DND-41 (cell line): Measurements from ENCODE around the gene SSMEM1.
A peak's percentile ranks its signal among the peaks of the same experiment; 100 is the strongest.

Experiments
- ATAC-seq: fragments of 200-7000 bp; cut with Tn5 transposase; 3 replicates; pipeline ENCODE4 v1.9.1; 2021; ENCODE audit warnings: low read depth; ENCODE audit not compliant: insufficient read depth
- DNase-seq: peaks from one replicate; pipeline ENCODE4 v3.0.0-alpha.2; 2020
- H2AFZ ChIP-seq: 2 replicates; pipeline ENCODE4 v1.6.0; 2012; ENCODE audit warnings: low read depth, low read length
- H3K27ac ChIP-seq: 2 replicates; pipeline ENCODE4 v1.5.1; 2012; ENCODE audit warnings: low read length, inconsistent platforms
- H3K27me3 ChIP-seq: fragments of 200-600 bp; sonication (generic); 2 replicates; pipeline ENCODE4 v1.6.0; 2012; ENCODE audit warnings: low read length, mild to moderate bottlenecking, inconsistent platforms; ENCODE audit not compliant: insufficient read depth, poor library complexity
- H3K36me3 ChIP-seq: 2 replicates; pipeline ENCODE4 v1.5.1; 2012; ENCODE audit warnings: low read length, inconsistent platforms; ENCODE audit not compliant: insufficient read depth
- H3K4me1 ChIP-seq: 2 replicates; pipeline ENCODE4 v1.5.1; 2012; ENCODE audit warnings: mild to moderate bottlenecking, low read length; ENCODE audit not compliant: insufficient read depth
- H3K4me2 ChIP-seq: 2 replicates; pipeline ENCODE4 v1.6.0; 2012; ENCODE audit warnings: mild to moderate bottlenecking, moderate library complexity, low read length, inconsistent platforms; ENCODE audit not compliant: insufficient read depth
- H3K4me3 ChIP-seq, 2 experiments: fragments of 200-600 bp in 1 of 2; shearing (Covaris generic) in 1 of 2; 2 replicates each; pipeline ENCODE4 v1.5.1; 2012 to 2016; ENCODE audit warnings: inconsistent platforms in 2 of 2, low read length in 2 of 2, mild to moderate bottlenecking in 2 of 2, low read depth in 1 of 2, moderate library complexity in 1 of 2
- H3K79me2 ChIP-seq: 2 replicates; pipeline ENCODE4 v1.6.0; 2012; ENCODE audit warnings: low read length, inconsistent platforms; ENCODE audit not compliant: insufficient read depth
- H3K9ac ChIP-seq: 2 replicates; pipeline ENCODE4 v1.6.0; 2012; ENCODE audit warnings: low read depth, mild to moderate bottlenecking, inconsistent platforms, low read length, moderate library complexity
- H3K9me3 ChIP-seq: 2 replicates; pipeline ENCODE4 v1.5.1; 2012; ENCODE audit warnings: low read length, moderate library complexity, mild to moderate bottlenecking, inconsistent platforms; ENCODE audit not compliant: insufficient read depth, severe bottlenecking
- H4K20me1 ChIP-seq: 2 replicates; pipeline ENCODE4 v1.6.0; 2012; ENCODE audit warnings: low read length; ENCODE audit not compliant: insufficient read depth
- EZH2 ChIP-seq: IDR thresholded peaks from 3 replicates; pipeline ENCODE4 v1.6.1; 2012; ENCODE audit warnings: borderline replicate concordance, low read depth, mild to moderate bottlenecking, moderate library complexity, low read length, inconsistent platforms; ENCODE audit not compliant: severe bottlenecking
- TF ChIP-seq, protein P1 (sequence below): IDR thresholded peaks from 2 replicates; pipeline ENCODE4 v1.5.1; 2012; ENCODE audit warnings: borderline replicate concordance, low read length, moderate library complexity, mild to moderate bottlenecking; ENCODE audit not compliant: poor library complexity, severe bottlenecking; ENCODE audit errors: extremely low read depth

The SSMEM1 gene

GRCh38 chr7:130197094-130197493 lies 10.6 kb upstream of the SSMEM1 start:
- peaks cover 69% of the 10 kb centered on the region for H3K36me3 ChIP-seq
- H3K4me1 ChIP-seq, result peaks cover 4% of the 10 kb centered on the region; the same call in 1 of the 2 replicates
- ATAC-seq (no peak), DNase-seq (no peak)
- H3K27ac ChIP-seq, result no peak overlapping the region
- no peaks in the 10 kb centered on the region for H4K20me1 ChIP-seq
- H3K4me3 ChIP-seq, result no peak overlapping the region
- H3K27me3 ChIP-seq, result no peaks in the 10 kb centered on the region
- H3K9me3 ChIP-seq, result no peaks in the 10 kb centered on the region
- H3K79me2 ChIP-seq, result 0 out of 2 replicates have a peak, but pooled peaks cover 7% of the 10 kb centered on the region
- H3K4me2 ChIP-seq, result no peak overlapping the region
- TF ChIP-seq, protein P1, sequence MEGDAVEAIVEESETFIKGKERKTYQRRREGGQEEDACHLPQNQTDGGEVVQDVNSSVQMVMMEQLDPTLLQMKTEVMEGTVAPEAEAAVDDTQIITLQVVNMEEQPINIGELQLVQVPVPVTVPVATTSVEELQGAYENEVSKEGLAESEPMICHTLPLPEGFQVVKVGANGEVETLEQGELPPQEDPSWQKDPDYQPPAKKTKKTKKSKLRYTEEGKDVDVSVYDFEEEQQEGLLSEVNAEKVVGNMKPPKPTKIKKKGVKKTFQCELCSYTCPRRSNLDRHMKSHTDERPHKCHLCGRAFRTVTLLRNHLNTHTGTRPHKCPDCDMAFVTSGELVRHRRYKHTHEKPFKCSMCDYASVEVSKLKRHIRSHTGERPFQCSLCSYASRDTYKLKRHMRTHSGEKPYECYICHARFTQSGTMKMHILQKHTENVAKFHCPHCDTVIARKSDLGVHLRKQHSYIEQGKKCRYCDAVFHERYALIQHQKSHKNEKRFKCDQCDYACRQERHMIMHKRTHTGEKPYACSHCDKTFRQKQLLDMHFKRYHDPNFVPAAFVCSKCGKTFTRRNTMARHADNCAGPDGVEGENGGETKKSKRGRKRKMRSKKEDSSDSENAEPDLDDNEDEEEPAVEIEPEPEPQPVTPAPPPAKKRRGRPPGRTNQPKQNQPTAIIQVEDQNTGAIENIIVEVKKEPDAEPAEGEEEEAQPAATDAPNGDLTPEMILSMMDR, result no peak
- no peak for TF ChIP-seq EZH2
- no peak overlapping the region for H2AFZ ChIP-seq
- no peak overlapping the region for H3K9ac ChIP-seq

- H3K9ac ChIP-seq, result no peak overlapping the region
- H3K4me2 ChIP-seq, result peak overlapping the region; percentile 21; the same call in 1 of the 2 replicates
- H3K4me3 ChIP-seq, result no peak overlapping the region
- no peak for TF ChIP-seq EZH2
- no peaks in the 10 kb centered on the region for H3K27me3 ChIP-seq
- DNase-seq (no peak), ATAC-seq (no peak)
- peaks cover 66% of the 10 kb centered on the region for H3K36me3 ChIP-seq
- no peak overlapping the region for H2AFZ ChIP-seq
- no peaks in the 10 kb centered on the region for H4K20me1 ChIP-seq
- peaks cover 27% of the 10 kb centered on the region for H3K4me1 ChIP-seq
- peaks cover 28% of the 10 kb centered on the region for H3K79me2 ChIP-seq
- H3K27ac ChIP-seq, result no peak overlapping the region
- no peaks in the 10 kb centered on the region for H3K9me3 ChIP-seq
Observed at GRCh38 chr7:130201796-130202195, 5.9 kb upstream of the SSMEM1 start.

GRCh38 chr7:130205084-130205947 lies 2.3 kb upstream of the SSMEM1 start, which contains the start of gene TMEM209:
Gene TMEM209 (minus strand): TSS chr7:130205406. CDS start chr7:130205375, 31 bp downstream.
- Histone ChIP-seq H3K27ac (peak within 1 kb of the TSS; percentile 98), H3K9me3 (no peaks in the 10 kb centered on the region), H3K36me3 (peaks cover 34% of the 10 kb centered on the region), H2AFZ (peak within 1 kb of the TSS; percentile 99), H3K4me3 (peak within 1 kb of the TSS; percentile 87 to 88), H3K4me1 (peaks cover 27% of the 10 kb centered on the region), H3K79me2 (peaks cover 28% of the 10 kb centered on the region), H4K20me1 (no peaks in the 10 kb centered on the region), H3K27me3 (no peaks in the 10 kb centered on the region), H3K9ac (peak within 1 kb of the TSS; percentile 94), H3K4me2 (peak within 1 kb of the TSS; percentile 76)
- DNase-seq (peak; percentile 97), ATAC-seq (peak; percentile 93)
- TF ChIP-seq EZH2, result no peak
- TF ChIP-seq, protein P1, result no peak

DNA sequence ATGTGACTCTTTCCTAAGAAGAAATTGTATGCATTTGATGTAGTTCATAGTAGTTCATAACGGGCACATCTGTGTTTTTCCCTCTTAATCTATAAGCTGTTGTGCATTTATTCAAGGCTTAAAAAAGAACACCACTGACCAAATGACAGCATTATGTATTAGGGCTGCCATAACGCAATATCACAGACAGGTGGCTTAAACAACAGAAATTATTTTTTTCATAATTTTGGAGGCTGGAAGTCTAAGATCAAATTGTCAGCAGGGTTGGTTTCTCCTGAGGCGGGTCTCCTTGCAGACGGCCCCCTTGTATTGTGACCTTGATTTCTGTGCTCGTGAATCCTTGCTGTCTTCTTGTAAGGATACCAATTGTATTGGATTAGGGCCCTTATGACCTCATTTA lies 627 bp upstream of the SSMEM1 start:
- no peak for DNase-seq
- H3K27me3 ChIP-seq, result no peaks in the 10 kb centered on the region
- no peak overlapping the region for H3K4me3 ChIP-seq
- no peaks in the 10 kb centered on the region for H4K20me1 ChIP-seq
- no peak overlapping the region for H2AFZ ChIP-seq
- H3K79me2 ChIP-seq, result peaks cover 22% of the 10 kb centered on the region
- H3K9me3 ChIP-seq, result no peaks in the 10 kb centered on the region
- ATAC-seq, result no peak
- H3K4me1 ChIP-seq, result peaks cover 23% of the 10 kb centered on the region
- peaks cover 23% of the 10 kb centered on the region for H3K36me3 ChIP-seq
- H3K4me2 ChIP-seq, result no peak overlapping the region
- H3K27ac ChIP-seq, result no peak overlapping the region
- TF ChIP-seq, protein P1, result no peak
- TF ChIP-seq EZH2, result no peak
- H3K9ac ChIP-seq, result no peak overlapping the region
